HL-60/S4 (cell line): ENCODE results near the gene DDAH1.
"Not testable (repeated sequence)": the region's sequence is repeated elsewhere in the genome, so short reads cannot be mapped to it uniquely, and the experiment has no call there.

Source experiments
- in situ Hi-C: fragments of 300-500 bp; cut with MboI; formaldehyde crosslinking; loops from 2 replicates; pipeline ENCODE4 v1.14.3; 2022; ENCODE audit warnings: low sequenced_read_pairs

DDAH1 gene

GRCh38 chr1:85465099-85465785, at the start of gene DDAH1:
DDAH1 (minus strand) TSS chr1:85465159; CDS start chr1:85465045, 114 bp downstream.
- in situ Hi-C loops, result no loop called here

- in situ Hi-C loops, result not testable (repeated sequence)
These were observed 49.0 kb upstream of the DDAH1 start for GRCh38 chr1:85513998-85514397.

- in situ Hi-C loops, result no loop called here
These were observed 39.5 kb upstream of the DDAH1 start for GRCh38 chr1:85504417-85504816.

GRCh38 chr1:85502625-85503083, 37.7 kb upstream of the DDAH1 start:
- in situ Hi-C loops, result no loop called here

GRCh38 chr1:85502171-85502570, 37.2 kb upstream of the DDAH1 start:
- in situ Hi-C loops, result no loop called here

- in situ Hi-C loops, result no loop called here
These were observed 36.5 kb upstream of the DDAH1 start for GRCh38 chr1:85501355-85501898.

- in situ Hi-C loops, result no loop called here
These were observed 32.1 kb upstream of the DDAH1 start for GRCh38 chr1:85496941-85497582.

- in situ Hi-C loops, result no loop called here
These were observed 30.6 kb upstream of the DDAH1 start for GRCh38 chr1:85495556-85495955.

GRCh38 chr1:85494904-85495266, 29.9 kb upstream of the DDAH1 start:
- in situ Hi-C loops, result no loop called here

- in situ Hi-C loops, result no loop called here
These were observed 29.3 kb upstream of the DDAH1 start for GRCh38 chr1:85494074-85494903.

- in situ Hi-C loops, result no loop called here
These were observed 25.5 kb upstream of the DDAH1 start for GRCh38 chr1:85490270-85490985.

- in situ Hi-C loops, result no loop called here
These were observed 23.2 kb upstream of the DDAH1 start for GRCh38 chr1:85488126-85488525.

- in situ Hi-C loops, result no loop called here
These were observed 20.6 kb upstream of the DDAH1 start for GRCh38 chr1:85485516-85485915.

- in situ Hi-C loops, result no loop called here
These were observed 19.8 kb upstream of the DDAH1 start for GRCh38 chr1:85484716-85485115.

GRCh38 chr1:85484264-85484663, 19.3 kb upstream of the DDAH1 start:
- in situ Hi-C loops, result no loop called here

GRCh38 chr1:85481688-85482087, 16.7 kb upstream of the DDAH1 start:
- in situ Hi-C loops, result no loop called here

- in situ Hi-C loops, result no loop called here
These were observed 15.6 kb upstream of the DDAH1 start for GRCh38 chr1:85480566-85480965.

GRCh38 chr1:85479491-85479890, 14.5 kb upstream of the DDAH1 start:
- in situ Hi-C loops, result no loop called here

- in situ Hi-C loops, result no loop called here
These were observed 13.4 kb upstream of the DDAH1 start for GRCh38 chr1:85478366-85478765.

- in situ Hi-C loops, result no loop called here
These were observed 10.1 kb upstream of the DDAH1 start for GRCh38 chr1:85475055-85475454.

- in situ Hi-C loops, result no loop called here
These were observed 8.4 kb upstream of the DDAH1 start for GRCh38 chr1:85473390-85473789.
